Measurements from ENCODE around the gene EFCAB8.

Gene EFCAB8

DNA sequence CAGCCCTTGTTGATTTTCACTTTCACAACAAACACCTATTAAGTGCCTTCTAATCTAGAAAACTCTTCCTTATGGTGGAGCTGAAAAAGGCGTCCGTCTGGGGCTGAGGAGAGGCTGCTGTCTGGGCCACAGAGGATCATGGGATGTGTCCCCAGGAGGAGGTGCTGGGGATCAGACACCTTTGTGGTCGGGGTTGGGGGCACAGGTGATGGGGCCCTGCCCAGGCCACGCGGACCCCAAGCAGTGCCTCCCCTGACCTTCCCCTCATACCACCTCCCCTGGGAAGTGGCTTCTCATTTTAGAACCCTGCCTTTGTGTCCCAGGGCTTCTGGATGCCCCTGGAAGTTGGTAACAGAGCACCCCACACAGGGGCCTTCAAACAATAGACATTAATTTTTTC is 104.5 kb downstream of the EFCAB8 start:
- H3K27me3 ChIP-seq (replicated peaks), result no peaks in the 10 kb centered on the region
- in situ Hi-C loops (cut with HindIII; ENCODE audit: low pct_ligation_motif_present, low sequenced_read_pairs), result no loop called here
- DNase-seq, result no peak
- no peak overlapping the region for H3K4me3 ChIP-seq (ENCODE audit: low read depth, low read length)
- H3K27ac ChIP-seq, result no peak overlapping the region
- no peaks in the 10 kb centered on the region for H3K36me3 ChIP-seq (replicated peaks)
- TF ChIP-seq, protein P1, sequence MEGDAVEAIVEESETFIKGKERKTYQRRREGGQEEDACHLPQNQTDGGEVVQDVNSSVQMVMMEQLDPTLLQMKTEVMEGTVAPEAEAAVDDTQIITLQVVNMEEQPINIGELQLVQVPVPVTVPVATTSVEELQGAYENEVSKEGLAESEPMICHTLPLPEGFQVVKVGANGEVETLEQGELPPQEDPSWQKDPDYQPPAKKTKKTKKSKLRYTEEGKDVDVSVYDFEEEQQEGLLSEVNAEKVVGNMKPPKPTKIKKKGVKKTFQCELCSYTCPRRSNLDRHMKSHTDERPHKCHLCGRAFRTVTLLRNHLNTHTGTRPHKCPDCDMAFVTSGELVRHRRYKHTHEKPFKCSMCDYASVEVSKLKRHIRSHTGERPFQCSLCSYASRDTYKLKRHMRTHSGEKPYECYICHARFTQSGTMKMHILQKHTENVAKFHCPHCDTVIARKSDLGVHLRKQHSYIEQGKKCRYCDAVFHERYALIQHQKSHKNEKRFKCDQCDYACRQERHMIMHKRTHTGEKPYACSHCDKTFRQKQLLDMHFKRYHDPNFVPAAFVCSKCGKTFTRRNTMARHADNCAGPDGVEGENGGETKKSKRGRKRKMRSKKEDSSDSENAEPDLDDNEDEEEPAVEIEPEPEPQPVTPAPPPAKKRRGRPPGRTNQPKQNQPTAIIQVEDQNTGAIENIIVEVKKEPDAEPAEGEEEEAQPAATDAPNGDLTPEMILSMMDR (IDR thresholded peaks at IDR 0.05; ENCODE audit: low read depth, low read length, missing control alignments), result no peak

DNA sequence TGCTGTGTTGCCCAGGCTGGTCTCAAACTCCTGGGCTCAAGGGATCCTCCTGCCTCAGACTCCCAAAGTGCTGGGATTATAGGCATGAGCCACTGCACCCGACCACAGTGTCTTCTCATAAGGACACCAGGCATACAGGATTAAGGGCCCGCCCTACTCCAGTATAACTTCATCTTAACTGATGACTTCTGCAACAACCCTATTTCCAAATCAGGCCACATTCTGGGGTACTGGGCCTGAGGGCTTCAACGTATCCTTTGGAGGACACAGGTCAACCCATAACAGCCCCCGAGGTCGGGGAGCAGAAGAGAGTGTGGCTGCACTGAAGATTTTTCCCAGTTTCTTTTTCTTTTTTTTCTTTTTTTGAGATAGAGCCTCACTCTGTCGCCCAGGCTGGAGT is 105.9 kb downstream of the EFCAB8 start:
- Histone ChIP-seq H3K4me3 (ENCODE audit: low read depth, low read length) (no peak overlapping the region), H3K27me3 (replicated peaks) (no peaks in the 10 kb centered on the region), H3K36me3 (replicated peaks) (no peaks in the 10 kb centered on the region), H3K27ac (no peak overlapping the region)
- DNase-seq, result no peak
- TF ChIP-seq, protein P1 (IDR thresholded peaks at IDR 0.05; ENCODE audit: low read depth, low read length, missing control alignments), result no peak
- in situ Hi-C loops (cut with HindIII; ENCODE audit: low pct_ligation_motif_present, low sequenced_read_pairs), result no loop called here

DNA sequence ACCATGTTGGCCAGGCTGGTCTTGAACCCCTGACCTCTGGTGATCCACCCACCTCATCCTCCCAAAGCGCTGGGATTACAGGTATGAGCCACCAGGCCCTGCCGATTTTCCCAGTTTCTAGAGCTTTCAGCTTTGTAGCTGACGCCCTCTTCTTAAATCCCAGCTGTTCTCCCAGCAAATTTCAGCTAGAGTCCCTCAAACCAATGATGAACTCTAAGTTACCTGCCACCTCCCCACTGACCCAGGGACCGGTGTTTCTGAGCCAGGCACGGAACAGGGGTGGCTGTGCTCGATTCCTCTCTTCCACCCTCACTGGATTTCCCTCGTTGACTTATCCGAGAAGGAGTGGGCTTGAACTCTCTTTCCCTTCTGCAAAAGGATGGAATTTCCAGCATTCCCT is 106.4 kb downstream of the EFCAB8 start:
- in situ Hi-C loops (cut with HindIII; ENCODE audit: low pct_ligation_motif_present, low sequenced_read_pairs), result no loop called here
- TF ChIP-seq, protein P1 (IDR thresholded peaks at IDR 0.05; ENCODE audit: low read depth, low read length, missing control alignments), result no peak
- no peak overlapping the region for H3K4me3 ChIP-seq (ENCODE audit: low read depth, low read length)
- H3K36me3 ChIP-seq (replicated peaks), result no peaks in the 10 kb centered on the region
- no peak overlapping the region for H3K27ac ChIP-seq
- H3K27me3 ChIP-seq (replicated peaks), result no peaks in the 10 kb centered on the region
- no peak for DNase-seq

DNA sequence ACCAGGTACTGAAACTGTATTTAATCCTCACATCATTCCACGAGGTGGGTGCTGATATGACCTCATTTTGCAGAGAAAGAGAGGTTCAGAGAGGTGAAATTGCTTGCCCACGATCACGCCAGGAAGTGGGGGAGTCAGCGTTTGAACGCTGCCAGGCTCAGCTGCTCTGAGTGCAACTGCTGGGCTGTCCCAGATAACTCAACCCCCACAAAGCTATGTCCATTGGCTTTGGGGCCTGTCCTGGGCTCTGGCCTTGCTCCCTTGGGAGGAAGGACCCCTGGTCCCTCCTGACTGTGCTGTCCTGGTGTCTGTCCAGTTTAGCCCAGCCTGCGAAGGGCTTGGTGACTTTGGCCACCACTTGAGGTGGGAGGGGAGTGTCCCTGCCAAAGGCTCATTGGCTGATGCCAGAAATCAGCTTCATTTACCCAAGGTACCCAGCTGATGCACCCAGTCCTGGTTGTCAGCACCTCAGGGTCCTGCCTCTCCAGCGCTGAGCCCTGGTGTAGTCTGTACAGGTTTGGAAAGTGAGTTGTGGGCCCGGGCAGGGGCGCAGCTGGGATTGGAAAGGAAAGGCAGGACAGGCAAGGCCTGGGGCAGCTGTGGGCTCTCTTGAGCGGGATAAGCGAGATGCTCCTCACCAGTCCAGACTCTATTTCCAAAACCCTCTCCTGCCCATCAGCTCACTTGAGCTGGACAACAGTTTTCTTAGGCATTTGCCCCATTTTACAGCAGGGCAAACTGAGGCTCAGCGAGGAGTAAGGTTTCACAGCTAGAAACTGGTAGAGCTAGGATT is 107.1 kb downstream of the EFCAB8 start:
- H3K4me3 ChIP-seq (ENCODE audit: low read depth, low read length), result no peak overlapping the region
- no peaks in the 10 kb centered on the region for H3K36me3 ChIP-seq (replicated peaks)
- in situ Hi-C loops (cut with HindIII; ENCODE audit: low pct_ligation_motif_present, low sequenced_read_pairs), result no loop called here
- H3K27me3 ChIP-seq (replicated peaks), result no peaks in the 10 kb centered on the region
- no peak for DNase-seq
- TF ChIP-seq, protein P1 (IDR thresholded peaks at IDR 0.05; ENCODE audit: low read depth, low read length, missing control alignments), result no peak
- H3K27ac ChIP-seq, result no peak overlapping the region

DNA sequence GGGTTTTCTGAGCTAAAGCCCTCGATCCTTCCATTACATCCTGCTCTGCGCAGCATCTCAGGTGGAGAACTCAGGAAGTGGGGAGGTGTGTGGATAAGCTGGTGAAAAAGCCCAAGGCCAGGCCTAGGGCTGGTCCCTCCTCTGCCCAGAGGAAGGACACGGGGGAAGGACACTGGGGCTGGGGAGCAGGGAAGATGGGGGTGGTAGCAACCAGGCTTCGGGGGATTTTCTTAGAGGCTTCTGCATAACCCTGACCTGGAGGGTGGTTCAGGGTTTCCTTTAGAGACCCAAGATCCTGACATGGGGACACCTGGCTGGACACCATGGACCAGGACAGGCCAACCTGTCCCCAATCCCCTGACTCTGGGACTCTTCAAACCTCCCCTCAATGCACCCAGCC is 107.7 kb downstream of the EFCAB8 start:
- in situ Hi-C loops (cut with HindIII; ENCODE audit: low pct_ligation_motif_present, low sequenced_read_pairs), result no loop called here

More for the DNA sequence above, 107.7 kb downstream of the EFCAB8 start:
- no peaks in the 10 kb centered on the region for H3K36me3 ChIP-seq (replicated peaks)
- TF ChIP-seq, protein P1 (IDR thresholded peaks at IDR 0.05; ENCODE audit: low read depth, low read length, missing control alignments), result no peak
- no peaks in the 10 kb centered on the region for H3K27me3 ChIP-seq (replicated peaks)
- H3K4me3 ChIP-seq (ENCODE audit: low read depth, low read length), result no peak overlapping the region
- no peak for DNase-seq
- no peak overlapping the region for H3K27ac ChIP-seq
